Pancreas (tissue), 10 donors: Measurements from ENCODE around the gene ULBP2. TPM values are rescaled to one million over a fixed set of nuclear protein-coding genes. Genes with fewer than 3 reads are reported as not detected.
A peak's percentile ranks its signal among the peaks of the same experiment; 100 is the strongest.

ENCODE experiments used
- ATAC-seq, 4 donors: fragments of 200-7000 bp; cut with Tn5 transposase; one replicate each; pipeline versions ENCODE4 v1.8.0 to v1.9.1; 2020; ENCODE audit warnings: mild to moderate bottlenecking in 4 of 4, moderate library complexity in 4 of 4
- DNase-seq, 6 donors: peaks; one replicate each; pipeline ENCODE4 v3.0.0-alpha.2; 2020
- FAIRE-seq: peaks from 2 replicates; lab custom pipeline; 2012; peaks lifted over from hg19 to GRCh38; lab: Jason Lieb, UNC
- H3K27ac ChIP-seq, 4 donors: fragments of 200-600 bp; sonication (generic); 1 replicate in 3 of 4; 2 replicates in 1 of 4; pipeline versions ENCODE4 v1.5.0 to v1.8.0; 2020
- H3K27me3 ChIP-seq, 4 donors: fragments of 200-600 bp; one replicate each; pipeline ENCODE4 v1.8.0; 2021
- H3K36me3 ChIP-seq, 3 donors: fragments of 200-600 bp; sonication (generic) in 1 of 3; one replicate each; pipeline versions ENCODE4 v1.5.0 to v1.8.0; 2020 to 2021
- H3K4me1 ChIP-seq, 3 donors: fragments of 200-600 bp; one replicate each; pipeline ENCODE4 v1.8.0; 2021
- H3K4me3 ChIP-seq, 4 donors: fragments of 200-600 bp; sonication (generic) in 2 of 4; one replicate each; pipeline versions ENCODE4 v1.5.0 to v1.8.0; 2020 to 2021
- H3K9me3 ChIP-seq, 4 donors: fragments of 200-600 bp; one replicate each; pipeline ENCODE4 v1.8.0; 2021
- CTCF ChIP-seq, 4 donors: fragments of 200-600 bp; sonication (generic) in 3 of 4; IDR thresholded peaks; one replicate each; pipeline versions ENCODE4 v1.5.0 to v1.8.0; 2021; ENCODE audit warnings: antibody characterized with exemption in 4 of 4
- WGBS, 2 donors: extraction: QIAGEN DNeasy Blood & Tissue Kit; methylation state at CpG; one replicate each; pipeline ENCODE4 v1.1.7; 2013; 5-methylcytosine and 5-hydroxymethylcytosine counted together
- intact Hi-C, 3 donors: fragments of 100-400 bp; cut with DNase I; formaldehyde crosslinking; loops; one replicate each; pipeline versions ENCODE4 v1.11.1 to v1.14.2; 2022
- polyA plus RNA-seq, 2 donors: library from polyadenylated mRNA; stranded (reverse); fragments of 200-250 nt; gene quantifications; one replicate each; pipeline ENCODE4 v1.2.3, GENCODE V29; 2013
- total RNA-seq, 6 donors: library from RNA; stranded (reverse); fragmentation: NEBNext Ultra II Directional in 4 of 6; extraction: Animal tissue kit (Norgen Biotek cat#: 25700) in 4 of 6; gene quantifications; one replicate each; pipeline versions ENCODE4 v1.2.1 to v1.2.4, GENCODE V29; 2021 to 2023
- donor health status: healthy with polysubstance abuse.
- donor health status: DM: no; HTN: no; CAD: no; lungs with moderate emphysema.
- donor health status: DM: no; HTN: no; CAD: no.
- donor health status: control.
- donor health status: control.
- donor health status: Bipolar disorder and iron deficiency.
- donor health status: DM: yes; HTN: yes; CAD: no.
- donor health status: DM: no; HTN: no; CAD: no.
- donor health status: DM: no; HTN: no; CAD: no.
- donor health status: DM: yes; HTN: yes; CAD: no.

ULBP2 gene
- total and polyA plus RNA-seq, 8 donors, result 0.19 to 0.37 (median 0.25) TPM; not detected in 3

GRCh38 chr6:149899926-149900619 is 41.7 kb upstream of the ULBP2 start:
- no peak for FAIRE-seq
- Histone ChIP-seq H3K4me3 (no peak overlapping the region), H3K9me3 (no peaks in the 10 kb centered on the region), H3K27ac (no peak overlapping the region), H3K4me1 (peaks cover under 1 to 6% (median 5%) of the 10 kb centered on the region in 3 donors), H3K27me3 (no peaks in the 10 kb centered on the region), H3K36me3 (no peaks in the 10 kb centered on the region)
- TF ChIP-seq CTCF (IDR thresholded peaks at IDR 0.05), result no peak
- intact Hi-C loops, result no loop called here
- no peak for ATAC-seq
- no peak for DNase-seq
- 82 to 84% methylated on average over 7 of the region's 7 CpGs for WGBS, 2 donors

- DNase-seq, result no peak
- no peak for FAIRE-seq
- Histone ChIP-seq H3K36me3 (no peaks in the 10 kb centered on the region), H3K27me3 (no peaks in the 10 kb centered on the region), H3K27ac (no peak overlapping the region), H3K4me1 (peaks cover 0 to under 1% (median 0%) of the 10 kb centered on the region in 3 donors), H3K4me3 (no peak overlapping the region), H3K9me3 (no peaks in the 10 kb centered on the region)
- intact Hi-C loops, result no loop called here
- no peak for ATAC-seq
- TF ChIP-seq CTCF (IDR thresholded peaks at IDR 0.05), result no peak
- WGBS, 2 donors, result 79 to 82% methylated on average over 11 of the region's 11 CpGs
These were observed 41.0 kb upstream of the ULBP2 start for GRCh38 chr6:149900620-149901443.

- TF ChIP-seq CTCF (IDR thresholded peaks at IDR 0.05), result no peak
- Histone ChIP-seq H3K9me3 (no peaks in the 10 kb centered on the region), H3K27me3 (no peaks in the 10 kb centered on the region), H3K4me3 (no peak overlapping the region), H3K36me3 (no peaks in the 10 kb centered on the region), H3K4me1 (no peaks in the 10 kb centered on the region), H3K27ac (no peak overlapping the region)
- FAIRE-seq, result no peak
- intact Hi-C loops, result no loop called here
- ATAC-seq, result no peak
- DNase-seq, result no peak
- 82 to 83% methylated on average over 6 of the region's 6 CpGs for WGBS, 2 donors
These were observed 40.2 kb upstream of the ULBP2 start for GRCh38 chr6:149901444-149902140.

GRCh38 chr6:149903938-149904611 is 37.7 kb upstream of the ULBP2 start:
- WGBS, 2 donors, result 64 to 69% methylated on average over 5 of the region's 5 CpGs
- Histone ChIP-seq H3K27ac (no peak overlapping the region), H3K9me3 (no peaks in the 10 kb centered on the region), H3K4me3 (no peak overlapping the region), H3K27me3 (no peaks in the 10 kb centered on the region), H3K36me3 (no peaks in the 10 kb centered on the region), H3K4me1 (no peaks in the 10 kb centered on the region)
- ATAC-seq (peak in 1 of 4 donors; percentile 52), DNase-seq (no peak), FAIRE-seq (no peak)
- intact Hi-C loops, result no loop called here
- TF ChIP-seq CTCF (IDR thresholded peaks at IDR 0.05), result no peak
